Neural cell (in vitro differentiated cells): ENCODE measurements around the gene P2RX6.

Experiments used
- EP300 ChIP-seq: fragments of 450-650 bp; conservative IDR thresholded peaks from 2 replicates; pipeline ENCODE4 v1.6.1; 2014; ENCODE audit warnings: antibody characterized with exemption, mild to moderate bottlenecking, moderate library complexity; ENCODE audit not compliant: poor library complexity, severe bottlenecking
- EZH2 ChIP-seq: fragments of 200-600, 300-800 bp; shearing (Covaris generic), sonication (generic); IDR thresholded peaks from 2 replicates; pipeline ENCODE4 v1.6.1; 2014; ENCODE audit warnings: antibody characterized with exemption, low read length, borderline replicate concordance, mild to moderate bottlenecking; ENCODE audit not compliant: insufficient read depth, poor library complexity, severe bottlenecking
- MXI1 ChIP-seq: fragments of 450-650 bp; conservative IDR thresholded peaks from 2 replicates; pipeline ENCODE4 v1.6.1; 2014; ENCODE audit warnings: antibody characterized with exemption, mild to moderate bottlenecking; ENCODE audit not compliant: poor library complexity, severe bottlenecking
- POLR2AphosphoS5 ChIP-seq: IDR thresholded peaks from 2 replicates; pipeline ENCODE4 v1.6.1; 2012
- RAD21 ChIP-seq: fragments of 450-650 bp; conservative IDR thresholded peaks from 2 replicates; pipeline ENCODE4 v1.6.1; 2014; ENCODE audit warnings: antibody characterized with exemption, mild to moderate bottlenecking, moderate library complexity
- TAF1 ChIP-seq: IDR thresholded peaks from 2 replicates; pipeline ENCODE4 v1.6.1; 2012; ENCODE audit warnings: low read depth
- TF ChIP-seq, protein P1 (sequence below): fragments of 450-650 bp; IDR thresholded peaks from 2 replicates; pipeline ENCODE4 v1.5.1; 2014; ENCODE audit warnings: antibody characterized with exemption, mild to moderate bottlenecking, moderate library complexity; ENCODE audit not compliant: poor library complexity, severe bottlenecking

DNA sequence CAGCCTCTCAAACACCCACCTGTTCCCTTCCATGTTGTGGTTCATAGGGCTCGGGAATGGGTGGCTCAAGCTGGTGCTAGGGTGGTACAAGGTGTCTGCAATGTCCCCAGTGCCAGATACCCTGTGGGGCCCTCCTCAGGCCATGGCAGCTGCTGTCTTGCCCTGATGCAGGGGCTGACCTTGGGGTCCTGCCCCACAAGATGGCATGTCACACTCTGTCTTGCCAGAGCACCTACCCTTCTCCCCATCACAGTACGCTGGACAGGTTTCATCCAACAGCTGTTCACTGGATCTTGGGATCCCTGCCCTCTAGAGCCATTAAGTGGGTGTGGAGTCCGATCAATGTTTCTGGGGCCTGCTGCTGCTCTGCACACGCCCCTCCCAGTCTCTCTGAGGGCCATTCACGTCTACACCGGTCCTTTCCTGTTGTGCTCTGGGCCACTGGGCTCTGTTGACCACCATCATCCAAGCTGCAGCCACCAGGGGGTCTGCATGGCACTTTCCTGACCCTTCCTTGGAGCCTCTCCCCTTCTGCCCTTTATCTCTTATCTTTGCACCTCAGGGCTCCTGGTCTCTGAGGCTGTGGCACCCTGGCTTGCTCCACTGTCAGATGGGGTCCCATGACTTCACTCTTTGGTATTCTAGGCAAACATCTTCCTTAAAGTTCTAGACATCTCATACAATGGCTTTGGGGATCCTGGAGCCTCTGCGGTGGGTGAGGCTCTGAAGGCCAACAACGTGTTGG, 37.9 kb downstream of the P2RX6 start:
- no peak for TF ChIP-seq MXI1
- TF ChIP-seq, protein P1, sequence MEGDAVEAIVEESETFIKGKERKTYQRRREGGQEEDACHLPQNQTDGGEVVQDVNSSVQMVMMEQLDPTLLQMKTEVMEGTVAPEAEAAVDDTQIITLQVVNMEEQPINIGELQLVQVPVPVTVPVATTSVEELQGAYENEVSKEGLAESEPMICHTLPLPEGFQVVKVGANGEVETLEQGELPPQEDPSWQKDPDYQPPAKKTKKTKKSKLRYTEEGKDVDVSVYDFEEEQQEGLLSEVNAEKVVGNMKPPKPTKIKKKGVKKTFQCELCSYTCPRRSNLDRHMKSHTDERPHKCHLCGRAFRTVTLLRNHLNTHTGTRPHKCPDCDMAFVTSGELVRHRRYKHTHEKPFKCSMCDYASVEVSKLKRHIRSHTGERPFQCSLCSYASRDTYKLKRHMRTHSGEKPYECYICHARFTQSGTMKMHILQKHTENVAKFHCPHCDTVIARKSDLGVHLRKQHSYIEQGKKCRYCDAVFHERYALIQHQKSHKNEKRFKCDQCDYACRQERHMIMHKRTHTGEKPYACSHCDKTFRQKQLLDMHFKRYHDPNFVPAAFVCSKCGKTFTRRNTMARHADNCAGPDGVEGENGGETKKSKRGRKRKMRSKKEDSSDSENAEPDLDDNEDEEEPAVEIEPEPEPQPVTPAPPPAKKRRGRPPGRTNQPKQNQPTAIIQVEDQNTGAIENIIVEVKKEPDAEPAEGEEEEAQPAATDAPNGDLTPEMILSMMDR = no peak
- TF ChIP-seq EP300 = no peak
- TF ChIP-seq EZH2 = no peak
- TF ChIP-seq TAF1 = no peak
- TF ChIP-seq RAD21 = no peak
- TF ChIP-seq POLR2AphosphoS5 = no peak
